H1 (cell line): ENCODE data around the gene RADIL. TPM values are rescaled to one million over a fixed set of nuclear protein-coding genes. Genes with fewer than 3 reads are reported as not detected.
A peak's percentile ranks its signal among the peaks of the same experiment; 100 is the strongest.

Experiments
- BCL11A ChIP-seq, 2 experiments: IDR thresholded peaks; one replicate each; pipeline ENCODE4 v1.6.1; 2011; ENCODE audit warnings: low read depth in 2 of 2, low read length in 2 of 2, mild to moderate bottlenecking in 2 of 2
- EGR1 ChIP-seq: IDR thresholded peaks from 2 replicates; pipeline ENCODE4 v1.6.1; 2011; ENCODE audit warnings: low read depth, low read length, borderline replicate concordance
- EZH2 ChIP-seq: fragments of 200-600 bp; sonication (generic); IDR thresholded peaks from 2 replicates; pipeline ENCODE4 v1.7.1; 2012; ENCODE audit warnings: low read depth, mild to moderate bottlenecking, moderate library complexity, low read length, inconsistent platforms; ENCODE audit not compliant: severe bottlenecking
- HDAC6 ChIP-seq: IDR thresholded peaks from one replicate; pipeline ENCODE4 v1.7.1; 2012; ENCODE audit warnings: low read depth, mild to moderate bottlenecking, inconsistent platforms, low read length, moderate library complexity
- MAFK ChIP-seq: IDR thresholded peaks from 2 replicates; pipeline ENCODE4 v1.6.1; 2012; ENCODE audit warnings: low read depth, mild to moderate bottlenecking, improper control_type of control experiment, low read length
- RAD21 ChIP-seq, 2 experiments: IDR thresholded peaks in 1 of 2; conservative IDR thresholded peaks in 1 of 2; 2 replicates each; pipeline ENCODE4 v1.6.1; 2011; ENCODE audit warnings: low read depth in 2 of 2, low read length in 2 of 2, improper control_type of control experiment in 1 of 2, inconsistent platforms in 1 of 2, mild to moderate bottlenecking in 1 of 2, moderate library complexity in 1 of 2
- RFX5 ChIP-seq: IDR thresholded peaks from 2 replicates; pipeline ENCODE4 v1.6.1; 2011; ENCODE audit warnings: low read depth, low read length, improper control_type of control experiment, borderline replicate concordance
- RXRA ChIP-seq: IDR thresholded peaks from 2 replicates; pipeline ENCODE4 v1.6.1; 2011; ENCODE audit warnings: low read depth, mild to moderate bottlenecking, low read length, moderate library complexity; ENCODE audit not compliant: insufficient read depth
- SIRT6 ChIP-seq: IDR thresholded peaks from one replicate; pipeline ENCODE4 v1.7.1; 2012; ENCODE audit warnings: low read length, inconsistent platforms
- SP2 ChIP-seq: IDR thresholded peaks from 2 replicates; pipeline ENCODE4 v1.6.1; 2012; ENCODE audit warnings: mild to moderate bottlenecking, low read length, inconsistent platforms
- SRF ChIP-seq: IDR thresholded peaks from 2 replicates; pipeline ENCODE4 v1.6.1; 2011; ENCODE audit warnings: mild to moderate bottlenecking, low read depth, low read length, moderate library complexity
- polyA plus RNA-seq, 7 experiments: library from polyadenylated mRNA; depleted of rRNA in 3 of 7; stranded (reverse) in 5 of 7; unstranded in 2 of 7; fragments of >200 nt in 5 of 7; fragments of 200-250 nt in 2 of 7; gene quantifications; 1 replicate in 5 of 7; 2 replicates in 1 of 7; 4 replicates in 1 of 7; pipeline versions ENCODE4 v1.2.1 to v1.2.3, GENCODE V29; 2011 to 2013; ENCODE audit warnings: missing spikeins in 2 of 7, mixed read lengths in 2 of 7
- total RNA-seq: library from RNA; stranded (reverse); fragmentation: NEBNext Ultra II Directional; extraction: Animal tissue kit (Norgen Biotek cat#: 25700); gene quantifications from 2 replicates; pipeline ENCODE4 v1.2.1, GENCODE V29; 2021

The RADIL gene
- total and polyA plus RNA-seq, 2 of the 8 experiments (the other 6 are each of a cell fraction or from before 2014, with no cell fraction given) = 5.0 to 5.4 TPM

DNA sequence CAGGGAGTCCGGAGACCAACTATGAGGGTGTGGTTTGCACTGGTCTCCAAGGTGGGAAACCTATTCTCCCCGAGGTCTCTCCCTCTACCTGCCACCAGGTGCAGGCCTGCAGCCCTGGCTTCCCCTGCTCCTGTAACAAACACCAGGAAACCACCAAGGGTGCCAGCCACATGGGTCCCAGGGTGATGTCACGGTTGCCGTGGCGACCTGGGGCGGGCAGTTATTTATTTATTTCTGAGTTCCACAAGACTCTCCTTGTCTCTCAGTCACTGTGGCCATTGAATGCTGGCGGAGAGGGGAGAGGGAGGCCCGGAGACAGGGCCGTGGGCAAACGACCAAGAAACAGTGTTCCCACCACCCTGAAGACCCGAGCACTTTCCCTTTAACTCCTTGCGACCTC lies 48.4 kb upstream of the RADIL start (continued):
- TF ChIP-seq RXRA (no peak), RFX5 (peak; percentile 84), MAFK (no peak), HDAC6 (no peak), SP2 (no peak), RAD21 (IDR thresholded peaks at IDR 0.05 in 1 of 2, conservative IDR thresholded peaks at IDR 0.05 in 1 of 2; ENCODE audit: low read depth in 2 of 2, low read length in 2 of 2) (peak in 1 of 2 experiments; percentile 7; a peak in 1 of 4 replicates), SRF (no peak), EGR1 (no peak), BCL11A (IDR thresholded peaks at IDR 0.05; ENCODE audit: low read depth in 2 of 2, low read length in 2 of 2) (no peak), SIRT6 (no peak), EZH2 (no peak)
